Lung (tissue), 12 donors: ENCODE results near the gene GNG2. TPM values are rescaled to one million over a fixed set of nuclear protein-coding genes. Genes with fewer than 3 reads are reported as not detected.

Experiments
- ATAC-seq: fragments of 200-7000 bp; cut with Tn5 transposase; one replicate; pipeline ENCODE4 v1.9.1; 2020; ENCODE audit warnings: moderate number of reproducible peaks; ENCODE audit not compliant: insufficient read depth, low FRiP score
- DNase-seq, 3 donors: peaks; one replicate each; pipeline ENCODE4 v3.0.0-alpha.2; 2013 to 2017
- H3K27ac ChIP-seq, 2 donors: one replicate each; pipeline ENCODE4 v1.5.1; 2013; ENCODE audit warnings: mild to moderate bottlenecking in 2 of 2, moderate library complexity in 2 of 2, control low read depth in 1 of 2, inconsistent platforms in 1 of 2, low read depth in 1 of 2, low read length in 1 of 2
- H3K27me3 ChIP-seq, 3 donors: one replicate each; pipeline ENCODE4 v1.5.1; 2013; ENCODE audit warnings: low read length in 2 of 3; ENCODE audit not compliant: control insufficient read depth in 3 of 3, insufficient read depth in 3 of 3
- H3K36me3 ChIP-seq, 4 donors: one replicate each; pipeline ENCODE4 v1.5.1; 2013; ENCODE audit warnings: low read length in 4 of 4, mild to moderate bottlenecking in 1 of 4, moderate library complexity in 1 of 4; ENCODE audit not compliant: control insufficient read depth in 4 of 4, insufficient read depth in 4 of 4
- H3K4me1 ChIP-seq, 5 donors: one replicate each; pipeline ENCODE4 v1.5.1; 2013; ENCODE audit warnings: low read length in 5 of 5, mild to moderate bottlenecking in 2 of 5, moderate library complexity in 1 of 5; ENCODE audit not compliant: control insufficient read depth in 5 of 5, insufficient read depth in 5 of 5
- H3K4me3 ChIP-seq: one replicate; pipeline ENCODE4 v1.5.1; 2013; ENCODE audit warnings: mild to moderate bottlenecking, control low read depth, moderate library complexity
- H3K9ac ChIP-seq, 2 donors: one replicate each; pipeline ENCODE4 v1.5.1; 2013; ENCODE audit warnings: low read length in 2 of 2, control low read depth in 1 of 2; ENCODE audit not compliant: insufficient read depth in 1 of 2
- H3K9me3 ChIP-seq, 4 donors: one replicate each; pipeline ENCODE4 v1.5.1; 2013; ENCODE audit warnings: low read length in 3 of 4, mild to moderate bottlenecking in 1 of 4, moderate library complexity in 1 of 4; ENCODE audit not compliant: control insufficient read depth in 4 of 4, insufficient read depth in 3 of 4
- WGBS, 2 donors: extraction: QIAGEN DNeasy Blood & Tissue Kit; methylation state at CpG; one replicate each; pipeline ENCODE4 v1.1.7; 2013; 5-methylcytosine and 5-hydroxymethylcytosine counted together
- polyA plus RNA-seq, 2 donors: library from polyadenylated mRNA; stranded (reverse); fragments of 200-250 nt; gene quantifications; one replicate each; pipeline ENCODE4 v1.2.1, GENCODE V29; 2013
- total RNA-seq, 2 donors: library from RNA; depleted of rRNA in 1 of 2; stranded (reverse); fragments of >200 nt in 1 of 2; gene quantifications; one replicate each; pipeline ENCODE4 v1.2.1, GENCODE V29; 2014 to 2021
- TF ChIP-seq, protein P1 (sequence below): IDR thresholded peaks from 2 replicates; pipeline ENCODE4 v1.5.1; 2012; ENCODE audit warnings: mild to moderate bottlenecking; ENCODE audit errors: control extremely low read depth, extremely low read depth
- donor health status: control.
- donor health status: control.
- donor health status: Bipolar disorder and iron deficiency.
- donor health status: healthy.
- donor health status: DM: yes; HTN: yes; CAD: no.

GNG2 gene
- total and polyA plus RNA-seq, 4 donors = 3.7 to 42.3 (median 21.5) TPM

DNA sequence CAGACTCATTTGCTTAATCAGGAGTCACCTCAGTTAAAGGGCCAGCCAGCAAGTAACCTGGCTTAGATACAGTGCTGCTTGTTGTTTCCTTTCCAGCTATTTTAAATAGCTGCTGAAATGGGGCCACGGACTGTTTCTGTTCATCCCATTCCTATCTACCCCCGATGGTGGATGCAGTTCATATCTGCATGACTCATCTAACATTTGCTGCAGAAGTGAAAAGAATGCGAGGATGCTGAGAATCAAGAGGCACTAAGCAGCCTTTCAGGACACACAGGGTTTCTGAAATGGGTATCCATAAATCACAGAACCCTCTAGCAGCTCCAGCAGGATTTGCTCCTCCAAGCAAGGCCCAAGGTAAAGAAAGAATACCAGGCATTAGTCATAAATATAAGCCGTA lies 68.8 kb downstream of the GNG2 start:
- no peak overlapping the region for H3K4me3 ChIP-seq
- TF ChIP-seq, protein P1, sequence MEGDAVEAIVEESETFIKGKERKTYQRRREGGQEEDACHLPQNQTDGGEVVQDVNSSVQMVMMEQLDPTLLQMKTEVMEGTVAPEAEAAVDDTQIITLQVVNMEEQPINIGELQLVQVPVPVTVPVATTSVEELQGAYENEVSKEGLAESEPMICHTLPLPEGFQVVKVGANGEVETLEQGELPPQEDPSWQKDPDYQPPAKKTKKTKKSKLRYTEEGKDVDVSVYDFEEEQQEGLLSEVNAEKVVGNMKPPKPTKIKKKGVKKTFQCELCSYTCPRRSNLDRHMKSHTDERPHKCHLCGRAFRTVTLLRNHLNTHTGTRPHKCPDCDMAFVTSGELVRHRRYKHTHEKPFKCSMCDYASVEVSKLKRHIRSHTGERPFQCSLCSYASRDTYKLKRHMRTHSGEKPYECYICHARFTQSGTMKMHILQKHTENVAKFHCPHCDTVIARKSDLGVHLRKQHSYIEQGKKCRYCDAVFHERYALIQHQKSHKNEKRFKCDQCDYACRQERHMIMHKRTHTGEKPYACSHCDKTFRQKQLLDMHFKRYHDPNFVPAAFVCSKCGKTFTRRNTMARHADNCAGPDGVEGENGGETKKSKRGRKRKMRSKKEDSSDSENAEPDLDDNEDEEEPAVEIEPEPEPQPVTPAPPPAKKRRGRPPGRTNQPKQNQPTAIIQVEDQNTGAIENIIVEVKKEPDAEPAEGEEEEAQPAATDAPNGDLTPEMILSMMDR = no peak
- DNase-seq (no peak), ATAC-seq (no peak)
- WGBS, 2 donors = 63 to 69% methylated on average over 4 of the region's 4 CpGs
- H3K27me3 ChIP-seq = no peaks in the 10 kb centered on the region
- no peak overlapping the region for H3K9ac ChIP-seq
- H3K9me3 ChIP-seq = no peaks in the 10 kb centered on the region
- H3K36me3 ChIP-seq = no peaks in the 10 kb centered on the region
- peaks cover 0 to 1% (median 0%) of the 10 kb centered on the region in 5 donors for H3K4me1 ChIP-seq
- H3K27ac ChIP-seq = no peak overlapping the region

DNA sequence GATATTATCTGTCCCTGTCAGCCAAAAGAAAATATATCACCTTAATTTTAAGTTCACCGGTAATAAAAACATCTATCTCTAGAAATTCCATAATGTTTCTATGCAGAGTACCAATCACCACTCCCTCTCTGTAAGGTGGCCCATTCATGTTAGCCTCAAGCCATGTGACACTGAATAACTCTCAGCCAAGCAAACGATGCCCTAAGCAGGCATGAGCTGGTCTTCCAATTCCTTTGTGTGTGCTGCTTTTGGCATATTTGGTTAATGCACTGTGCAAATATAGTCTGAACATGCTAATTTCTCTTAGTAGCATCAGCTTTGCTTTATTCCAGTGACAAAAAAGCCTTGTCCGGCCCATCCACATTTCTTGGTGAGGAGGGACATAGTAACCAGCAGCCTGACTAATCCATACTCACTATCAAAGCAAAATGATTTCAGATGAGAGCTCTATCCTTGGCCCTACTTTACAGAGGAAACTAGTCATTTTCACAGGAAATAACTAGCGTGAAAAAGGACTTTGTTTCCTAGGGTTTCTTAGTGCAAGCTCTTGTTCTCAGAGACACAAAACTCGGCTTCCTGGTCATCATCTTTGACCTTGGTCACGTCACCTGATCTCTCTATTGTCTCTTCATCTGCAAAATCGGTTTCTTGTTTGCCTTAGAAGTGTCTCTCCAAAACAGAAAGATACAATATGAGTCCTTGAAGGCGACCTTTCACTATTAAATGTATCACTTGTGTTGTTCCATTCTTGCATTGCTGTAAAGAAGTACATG lies 69.7 kb downstream of the GNG2 start:
- peaks cover 0 to 2% (median 0%) of the 10 kb centered on the region in 4 donors for H3K36me3 ChIP-seq
- TF ChIP-seq, protein P1 = no peak
- no peaks in the 10 kb centered on the region for H3K27me3 ChIP-seq
- 79 to 87% methylated on average over 8 of the region's 8 CpGs for WGBS, 2 donors
- DNase-seq (no peak), ATAC-seq (no peak)
- H3K9me3 ChIP-seq = no peaks in the 10 kb centered on the region
- H3K27ac ChIP-seq = no peak overlapping the region
- H3K4me1 ChIP-seq = peaks cover 0 to 1% (median 0%) of the 10 kb centered on the region in 5 donors
- no peak overlapping the region for H3K9ac ChIP-seq
- no peak overlapping the region for H3K4me3 ChIP-seq

DNA sequence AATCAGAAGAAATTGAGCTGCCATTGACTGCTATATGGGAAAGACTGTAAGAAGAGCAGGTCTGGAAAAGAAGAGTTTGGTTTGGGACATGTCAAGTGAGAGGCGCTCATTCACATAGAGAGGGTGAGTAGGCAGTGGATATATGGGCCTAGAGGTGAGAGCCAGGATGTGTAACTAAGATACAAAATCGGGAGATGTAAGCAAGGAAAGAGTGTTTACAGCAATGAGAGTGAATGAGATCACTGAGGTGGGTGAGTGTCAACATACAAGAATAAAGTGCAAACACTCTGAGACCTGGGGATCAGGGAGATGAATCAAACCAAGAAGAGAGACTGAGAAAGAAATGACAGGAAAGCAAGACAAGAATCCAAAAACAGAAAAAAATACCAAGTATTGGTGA lies 70.9 kb downstream of the GNG2 start:
- Histone ChIP-seq H3K9ac (no peak overlapping the region), H3K4me3 (no peak overlapping the region), H3K27me3 (no peaks in the 10 kb centered on the region), H3K9me3 (no peaks in the 10 kb centered on the region), H3K4me1 (peaks cover 0 to 1% (median 0%) of the 10 kb centered on the region in 5 donors), H3K27ac (no peak overlapping the region), H3K36me3 (peaks cover 0 to 2% (median 0%) of the 10 kb centered on the region in 4 donors)
- WGBS, 2 donors = 74 to 81% methylated on average over 2 of the region's 2 CpGs
- DNase-seq = no peak
- no peak for ATAC-seq
- TF ChIP-seq, protein P1 = no peak

DNA sequence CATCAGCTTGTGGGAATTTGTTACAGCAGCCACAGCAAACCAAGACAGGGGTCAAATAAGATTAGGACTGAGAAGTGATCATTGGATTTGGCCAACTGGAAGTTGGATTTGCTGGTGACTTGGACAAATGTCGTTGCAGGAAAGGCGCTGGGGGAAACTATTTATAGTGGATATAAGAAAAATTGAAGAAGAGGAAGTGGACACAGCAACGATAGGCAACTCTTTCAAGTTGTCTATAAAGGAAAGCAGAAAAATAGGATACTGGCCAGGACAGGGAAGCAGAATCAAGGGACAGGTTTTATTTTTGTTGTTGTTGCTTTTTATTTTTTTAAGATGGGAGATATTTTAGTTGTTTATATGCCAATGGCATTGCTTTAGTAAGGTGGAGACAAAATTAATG lies 72.8 kb downstream of the GNG2 start:
- H3K36me3 ChIP-seq = peaks cover 0 to 2% (median 0%) of the 10 kb centered on the region in 4 donors
- 20 to 48% methylated on average over 3 of the region's 3 CpGs for WGBS, 2 donors
- H3K27me3 ChIP-seq = no peaks in the 10 kb centered on the region
- H3K4me1 ChIP-seq = peaks cover 0 to 1% (median 0%) of the 10 kb centered on the region in 5 donors
- no peak overlapping the region for H3K27ac ChIP-seq
- no peak for DNase-seq
- no peaks in the 10 kb centered on the region for H3K9me3 ChIP-seq
- no peak overlapping the region for H3K4me3 ChIP-seq
- H3K9ac ChIP-seq = no peak overlapping the region
- ATAC-seq = no peak
- TF ChIP-seq, protein P1 = no peak
